8988T (cell line): ENCODE measurements around the gene PSG4.
"Not testable (repeated sequence)": the region's sequence is repeated elsewhere in the genome, so short reads cannot be mapped to it uniquely, and the experiment has no call there.

Experiments
- DNase-seq: peaks from one replicate; pipeline ENCODE4 v3.0.0; 2011

Gene PSG4

GRCh38 chr19:43205471-43206105, at the start of gene PSG4:
Gene PSG4 (minus strand): TSS chr19:43205638. CDS start chr19:43205536, 102 bp downstream.
- DNase-seq: not testable (repeated sequence)

- not testable (repeated sequence) for DNase-seq
These were observed 46.0 kb upstream of the PSG4 start for GRCh38 chr19:43251428-43251827.

GRCh38 chr19:43250296-43250695, 44.9 kb upstream of the PSG4 start:
- DNase-seq: not testable (repeated sequence)

- not testable (repeated sequence) for DNase-seq
These were observed 43.2 kb upstream of the PSG4 start for GRCh38 chr19:43248635-43249002.

GRCh38 chr19:43247243-43247880, 41.9 kb upstream of the PSG4 start:
- not testable (repeated sequence) for DNase-seq

GRCh38 chr19:43245848-43246247, 40.4 kb upstream of the PSG4 start:
- not testable (repeated sequence) for DNase-seq

GRCh38 chr19:43242211-43242610, 36.8 kb upstream of the PSG4 start:
- not testable (repeated sequence) for DNase-seq

GRCh38 chr19:43238213-43238612, 32.8 kb upstream of the PSG4 start:
- not testable (repeated sequence) for DNase-seq

GRCh38 chr19:43235686-43236085, 30.2 kb upstream of the PSG4 start:
- not testable (repeated sequence) for DNase-seq

- no peak for DNase-seq
These were observed 23.9 kb upstream of the PSG4 start for GRCh38 chr19:43229315-43229714.

- DNase-seq: not testable (repeated sequence)
These were observed 23.3 kb upstream of the PSG4 start for GRCh38 chr19:43228730-43229129.

GRCh38 chr19:43226986-43227385, 21.5 kb upstream of the PSG4 start:
- DNase-seq: not testable (repeated sequence)

GRCh38 chr19:43224855-43225253, 19.4 kb upstream of the PSG4 start:
- DNase-seq: no peak

GRCh38 chr19:43224201-43224854, 18.9 kb upstream of the PSG4 start:
- not testable (repeated sequence) for DNase-seq

GRCh38 chr19:43221891-43222290, 16.5 kb upstream of the PSG4 start:
- DNase-seq: not testable (repeated sequence)

- DNase-seq: not testable (repeated sequence)
These were observed 13.7 kb upstream of the PSG4 start for GRCh38 chr19:43219136-43219535.

- DNase-seq: not testable (repeated sequence)
These were observed 10.4 kb upstream of the PSG4 start for GRCh38 chr19:43215881-43216280.

- no peak for DNase-seq
These were observed 2.6 kb upstream of the PSG4 start for GRCh38 chr19:43207991-43208390.

GRCh38 chr19:43207174-43207573, 1.7 kb upstream of the PSG4 start:
- DNase-seq: not testable (repeated sequence)

GRCh38 chr19:43203611-43204010, 1.8 kb downstream of the PSG4 start:
- DNase-seq: not testable (repeated sequence)

GRCh38 chr19:43201891-43202290, 3.5 kb downstream of the PSG4 start:
- not testable (repeated sequence) for DNase-seq

GRCh38 chr19:43201337-43201801, 4.1 kb downstream of the PSG4 start:
- DNase-seq: not testable (repeated sequence)

GRCh38 chr19:43198686-43199419, 6.6 kb downstream of the PSG4 start:
- not testable (repeated sequence) for DNase-seq
